Naive thymus-derived CD4-positive, alpha-beta T cell (primary cell): ENCODE data around the gene POLR1G. TPM values are rescaled to one million over a fixed set of nuclear protein-coding genes. Genes with fewer than 3 reads are reported as not detected.

ENCODE experiments used
- ATAC-seq: fragments of 150-1000 bp; cut with Tn5 transposase; 2 replicates; pipeline ENCODE4 v1.10.0; 2021; ENCODE audit warnings: mild to moderate bottlenecking, moderate library complexity
- CTCF ChIA-PET: fragments of 350-600 bp; sonication (Branson Sonifier 250); formaldehyde crosslinking; loops from one replicate; lab custom pipeline; 2021; ENCODE audit warnings: antibody characterized with exemption; lab: Charles Lee
- POLR2A ChIA-PET: fragments of 350-600 bp; sonication (Branson Sonifier 250); formaldehyde crosslinking; loops from one replicate; lab custom pipeline; 2021; ENCODE audit warnings: antibody characterized with exemption, inconsistent platforms; lab: Charles Lee
- DNase-seq, 9 donors: peaks; one replicate each; pipeline versions ENCODE4 v3.0.0 to v3.0.0-alpha.2; 2020 to 2022; ENCODE audit warnings: mixed read lengths in 1 of 9
- H3K27ac ChIP-seq: one replicate; pipeline ENCODE4 v1.7.0; 2013; ENCODE audit warnings: mild to moderate bottlenecking, low read depth, low read length, moderate library complexity
- H3K27me3 ChIP-seq, 2 donors: one replicate each; pipeline ENCODE4 v1.7.0; 2013; ENCODE audit warnings: low read length in 2 of 2, mild to moderate bottlenecking in 2 of 2, moderate library complexity in 2 of 2; ENCODE audit not compliant: control insufficient read depth in 2 of 2, insufficient read depth in 2 of 2
- H3K36me3 ChIP-seq, 3 experiments: 1 replicate in 2 of 3; 2 replicates in 1 of 3; pipeline ENCODE4 v1.7.0; 2013; ENCODE audit warnings: low read length in 3 of 3, mild to moderate bottlenecking in 3 of 3, moderate library complexity in 1 of 3; ENCODE audit not compliant: insufficient read depth in 3 of 3, control insufficient read depth in 2 of 3
- H3K4me1 ChIP-seq, 2 donors: one replicate each; pipeline ENCODE4 v1.7.0; 2013; ENCODE audit warnings: low read length in 2 of 2, mild to moderate bottlenecking in 2 of 2, moderate library complexity in 1 of 2; ENCODE audit not compliant: control insufficient read depth in 2 of 2, insufficient read depth in 2 of 2
- H3K4me3 ChIP-seq: 2 replicates; pipeline ENCODE4 v1.7.0; 2013; ENCODE audit warnings: mild to moderate bottlenecking, low read length
- H3K9me3 ChIP-seq, 3 experiments: 1 replicate in 2 of 3; 2 replicates in 1 of 3; pipeline ENCODE4 v1.7.0; 2013; ENCODE audit warnings: low read length in 3 of 3; ENCODE audit not compliant: control insufficient read depth in 2 of 3
- H3K27ac Mint-ChIP-seq, 9 donors: one replicate each; pipeline ENCODE4 v1.8.0; 2020 to 2022; ENCODE audit warnings: mixed read lengths in 9 of 9, mild to moderate bottlenecking in 8 of 9, moderate library complexity in 5 of 9, inconsistent platforms in 2 of 9
- H3K27me3 Mint-ChIP-seq, 5 donors: one replicate each; pipeline ENCODE4 v1.8.0; 2021 to 2022; ENCODE audit warnings: mixed read lengths in 5 of 5, mild to moderate bottlenecking in 1 of 5
- H3K36me3 Mint-ChIP-seq, 5 donors: one replicate each; pipeline ENCODE4 v1.8.0; 2020 to 2022; ENCODE audit warnings: mixed read lengths in 5 of 5, mild to moderate bottlenecking in 3 of 5, inconsistent platforms in 1 of 5
- H3K4me1 Mint-ChIP-seq, 7 donors: one replicate each; pipeline ENCODE4 v1.8.0; 2020 to 2022; ENCODE audit warnings: mixed read lengths in 7 of 7, mild to moderate bottlenecking in 3 of 7, inconsistent platforms in 1 of 7
- H3K4me3 Mint-ChIP-seq, 10 donors: one replicate each; pipeline ENCODE4 v1.8.0; 2020 to 2022; ENCODE audit warnings: mild to moderate bottlenecking in 10 of 10, mixed read lengths in 10 of 10, moderate library complexity in 6 of 10, inconsistent platforms in 2 of 10
- H3K9me3 Mint-ChIP-seq, 11 donors: one replicate each; pipeline ENCODE4 v1.8.0; 2020 to 2022; ENCODE audit warnings: mixed read lengths in 11 of 11, mild to moderate bottlenecking in 4 of 11, inconsistent platforms in 1 of 11, moderate library complexity in 1 of 11
- intact Hi-C, 2 donors: fragments of 100-400 bp; cut with micrococcal nuclease; formaldehyde crosslinking; loops; one replicate each; pipeline ENCODE4 v1.15.1; 2023
- polyA plus RNA-seq, 2 donors: library from polyadenylated mRNA; unstranded; fragments of 300-500 nt; fragmentation: Illumina TruSeq; gene quantifications; one replicate each; pipeline ENCODE4 v1.2.3, GENCODE V29; 2021
- total RNA-seq, 6 experiments: library from RNA in 5 of 6; stranded (reverse) in 5 of 6; gene quantifications; 1 replicate in 5 of 6; 2 replicates in 1 of 6; pipeline ENCODE4 v1.2.3 and lab custom pipeline; 2021 to 2026

Gene POLR1G
- total RNA-seq (1 to 10 TPM in 4 of 5 experiments, under 1 TPM in 1; 0.45 to 8.2 (median 4.7) TPM), polyA plus RNA-seq (1 to 10 TPM; 5.1 to 5.4 TPM), total RNA-seq (lab: John Stamatoyannopoulos, UW) (2.4 reads per million, percentile 12 among the genes with 10 or more reads in this experiment)

GRCh38 chr19:45406226-45407090, at the start of gene POLR1G:
POLR1G (plus strand) TSS chr19:45406644; CDS start chr19:45406697, 53 bp downstream.
- Mint-ChIP-seq H3K36me3 (peaks cover 0 to 10% (median 0%) of the 10 kb centered on the region in 5 donors), H3K4me1 (peaks cover 28 to 53% (median 32%) of the 10 kb centered on the region in 7 donors), H3K4me3 (peak within 1 kb of the TSS; percentile 91 to 99 (median 97)), H3K9me3 (no peaks in the 10 kb centered on the region), H3K27me3 (peaks cover 15 to 27% (median 21%) of the 10 kb centered on the region in 5 donors), H3K27ac (peak within 1 kb of the TSS; percentile 90 to 99 (median 94))
- Histone ChIP-seq H3K36me3 (no peaks in the 10 kb centered on the region), H3K9me3 (no peaks in the 10 kb centered on the region), H3K4me3 (peak within 1 kb of the TSS; percentile 77), H3K27ac (peak within 1 kb of the TSS; percentile 71), H3K27me3 (peaks cover 10 to 18% of the 10 kb centered on the region in 2 donors), H3K4me1 (peaks cover 16 to 25% of the 10 kb centered on the region in 2 donors)
- peak; percentile 85 for ATAC-seq
- DNase-seq = peak; percentile 57 to 86 (median 81)
- intact Hi-C loops = loop anchor here (1.0 to 10.0 kb wide), 12 partner anchors 17 to 1226 kb away; partner anchors contain the start of genes CCDC61 (in 2 of the 2), ERCC1 (in 2 of the 2), QPCTL (in 2 of the 2) and SNRPD2 (in 2 of the 2)
- ChIA-PET CTCF (no interaction called here), POLR2A (interaction anchor here (0.9 to 1.3 kb wide), 4 partner anchors 10 to 310 kb away, joined by 3 to 5 read pairs (median 4); no protein-coding TSS in a partner anchor)

GRCh38 chr19:45356760-45357444, 49.5 kb upstream of the POLR1G start:
- ChIA-PET POLR2A (no interaction called here), CTCF (no interaction called here)
- Mint-ChIP-seq H3K27ac (no peak overlapping the region), H3K36me3 (peaks cover 0 to 48% (median 12%) of the 10 kb centered on the region in 5 donors), H3K9me3 (peaks cover 0 to 3% (median 0%) of the 10 kb centered on the region in 11 donors), H3K4me3 (no peak overlapping the region), H3K27me3 (no peaks in the 10 kb centered on the region), H3K4me1 (no peaks in the 10 kb centered on the region)
- Histone ChIP-seq H3K4me1 (no peaks in the 10 kb centered on the region), H3K27ac (no peak overlapping the region), H3K27me3 (no peaks in the 10 kb centered on the region), H3K36me3 (peaks cover 0 to 77% (median 0%) of the 10 kb centered on the region in 3 experiments), H3K9me3 (no peaks in the 10 kb centered on the region), H3K4me3 (no peak overlapping the region)
- intact Hi-C loops = no loop called here
- ATAC-seq = no peak
- DNase-seq = no peak

GRCh38 chr19:45357445-45357783, 49.0 kb upstream of the POLR1G start:
- POLR2A ChIA-PET = no interaction called here
- peaks cover 0 to 51% (median 12%) of the 10 kb centered on the region in 5 donors for H3K36me3 Mint-ChIP-seq
- no peak for ATAC-seq
- Histone ChIP-seq H3K4me3 (no peak overlapping the region), H3K36me3 (peaks cover 0 to 77% (median 0%) of the 10 kb centered on the region in 3 experiments), H3K4me1 (no peaks in the 10 kb centered on the region), H3K9me3 (no peaks in the 10 kb centered on the region), H3K27ac (no peak overlapping the region), H3K27me3 (no peaks in the 10 kb centered on the region)
- peaks cover 0 to 3% (median 0%) of the 10 kb centered on the region in 11 donors for H3K9me3 Mint-ChIP-seq
- DNase-seq = no peak
- intact Hi-C loops = no loop called here
- no peaks in the 10 kb centered on the region for H3K4me1 Mint-ChIP-seq
- no peak overlapping the region for H3K27ac Mint-ChIP-seq
- no peaks in the 10 kb centered on the region for H3K27me3 Mint-ChIP-seq
- no peak overlapping the region for H3K4me3 Mint-ChIP-seq
- CTCF ChIA-PET = no interaction called here

GRCh38 chr19:45358213-45358792, 48.1 kb upstream of the POLR1G start:
- H3K4me3 Mint-ChIP-seq = no peak overlapping the region
- Histone ChIP-seq H3K27me3 (no peaks in the 10 kb centered on the region), H3K4me3 (no peak overlapping the region), H3K4me1 (no peaks in the 10 kb centered on the region), H3K9me3 (no peaks in the 10 kb centered on the region), H3K36me3 (peaks cover 0 to 77% (median 0%) of the 10 kb centered on the region in 3 experiments), H3K27ac (no peak overlapping the region)
- H3K9me3 Mint-ChIP-seq = peaks cover 0 to 3% (median 0%) of the 10 kb centered on the region in 11 donors
- ATAC-seq (no peak), DNase-seq (no peak)
- ChIA-PET POLR2A (interaction anchor here (0.6 kb wide), 1 partner anchor 564 kb away, joined by 3 read pairs; no protein-coding TSS in a partner anchor), CTCF (no interaction called here)
- H3K4me1 Mint-ChIP-seq = no peaks in the 10 kb centered on the region
- intact Hi-C loops = no loop called here
- peaks cover 0 to 49% (median 12%) of the 10 kb centered on the region in 5 donors for H3K36me3 Mint-ChIP-seq
- H3K27ac Mint-ChIP-seq = no peak overlapping the region
- H3K27me3 Mint-ChIP-seq = no peaks in the 10 kb centered on the region

GRCh38 chr19:45361608-45362007, 44.8 kb upstream of the POLR1G start:
- H3K9me3 Mint-ChIP-seq = no peaks in the 10 kb centered on the region
- DNase-seq (no peak), ATAC-seq (no peak)
- Histone ChIP-seq H3K36me3 (peaks cover 0 to 64% (median 0%) of the 10 kb centered on the region in 3 experiments), H3K27ac (no peak overlapping the region), H3K9me3 (no peaks in the 10 kb centered on the region), H3K27me3 (no peaks in the 10 kb centered on the region), H3K4me3 (no peak overlapping the region), H3K4me1 (no peaks in the 10 kb centered on the region)
- ChIA-PET CTCF (no interaction called here), POLR2A (no interaction called here)
- H3K27me3 Mint-ChIP-seq = no peaks in the 10 kb centered on the region
- H3K36me3 Mint-ChIP-seq = peaks cover 0 to 34% (median 5%) of the 10 kb centered on the region in 5 donors
- H3K27ac Mint-ChIP-seq = no peak overlapping the region
- intact Hi-C loops = no loop called here
- H3K4me3 Mint-ChIP-seq = no peak overlapping the region
- H3K4me1 Mint-ChIP-seq = no peaks in the 10 kb centered on the region

GRCh38 chr19:45362291-45362690, 44.2 kb upstream of the POLR1G start:
- no peaks in the 10 kb centered on the region for H3K4me1 Mint-ChIP-seq
- H3K4me3 Mint-ChIP-seq = no peak overlapping the region
- CTCF ChIA-PET = no interaction called here
- H3K27me3 Mint-ChIP-seq = no peaks in the 10 kb centered on the region
- Histone ChIP-seq H3K27me3 (no peaks in the 10 kb centered on the region), H3K9me3 (no peaks in the 10 kb centered on the region), H3K36me3 (peaks cover 0 to 58% (median 0%) of the 10 kb centered on the region in 3 experiments), H3K4me1 (no peaks in the 10 kb centered on the region), H3K4me3 (no peak overlapping the region), H3K27ac (no peak overlapping the region)
- POLR2A ChIA-PET = no interaction called here
- peaks cover 0 to 28% (median 5%) of the 10 kb centered on the region in 5 donors for H3K36me3 Mint-ChIP-seq
- no peak overlapping the region for H3K27ac Mint-ChIP-seq
- intact Hi-C loops = no loop called here
- ATAC-seq (no peak), DNase-seq (no peak)
- H3K9me3 Mint-ChIP-seq = no peaks in the 10 kb centered on the region
